ENCODE measurements around the gene FNBP1L.

The FNBP1L gene

GRCh38 chr1:93554883-93555872, 107.3 kb downstream of the FNBP1L start:
- no peak overlapping the region for H3K27ac ChIP-seq
- no peak overlapping the region for H3K4me3 ChIP-seq

GRCh38 chr1:93556291-93556690, 108.4 kb downstream of the FNBP1L start:
- peaks cover 0 to 13% (median 8%) of the 10 kb centered on the region in 11 experiments; a peak in 15 of 22 replicates for H3K9me3 ChIP-seq (replicated peaks in 1 of 11)
- no peak overlapping the region for H3K4me3 ChIP-seq
- peaks cover 0 to 9% (median 0%) of the 10 kb centered on the region in 11 experiments; a peak in 2 of 22 replicates for H4K20me1 ChIP-seq
- no peaks in the 10 kb centered on the region for H3K27me3 ChIP-seq
- peaks cover 0 to 35% (median 11%) of the 10 kb centered on the region in 10 experiments; a peak in 14 of 20 replicates for H3K4me1 ChIP-seq
- H3K4me2 ChIP-seq = no peak overlapping the region
- H3K27ac ChIP-seq = no peak overlapping the region
- H3K36me3 ChIP-seq = peaks cover 34 to 88% (median 63%) of the 10 kb centered on the region in 11 experiments
- no peak overlapping the region for H3K9ac ChIP-seq
- no peak for TF ChIP-seq Cebpa-rat (IDR thresholded peaks at IDR 0.05)

More at GRCh38 chr1:93554883-93555872, 107.3 kb downstream of the FNBP1L start:
- Histone ChIP-seq H3K4me2 (no peak overlapping the region), H3K27me3 (no peaks in the 10 kb centered on the region), H3K36me3 (peaks cover 29 to 88% (median 63%) of the 10 kb centered on the region in 11 experiments; a peak in 21 of 22 replicates), H3K9me3 (replicated peaks in 1 of 11) (peaks cover 0 to 13% (median 8%) of the 10 kb centered on the region in 11 experiments; a peak in 15 of 22 replicates), H3K9ac (no peak overlapping the region), H3K4me1 (peaks cover 0 to 37% (median 11%) of the 10 kb centered on the region in 10 experiments; a peak in 14 of 20 replicates), H4K20me1 (peaks cover 0 to 9% (median 0%) of the 10 kb centered on the region in 11 experiments; a peak in 2 of 22 replicates)
- TF ChIP-seq Cebpa-rat (IDR thresholded peaks at IDR 0.05) = no peak

- H3K4me1 ChIP-seq = peaks cover 0 to 24% (median 10%) of the 10 kb centered on the region in 10 experiments; a peak in 14 of 20 replicates
- peaks cover 0 to 13% (median 8%) of the 10 kb centered on the region in 11 experiments; a peak in 15 of 22 replicates for H3K9me3 ChIP-seq (replicated peaks in 1 of 11)
- H3K9ac ChIP-seq = no peak overlapping the region
- H3K4me3 ChIP-seq = no peak overlapping the region
- peak overlapping the region in 6 of 11 experiments; percentile 3 to 65 (median 31); a peak in 6 of 22 replicates for H3K4me2 ChIP-seq
- no peak for TF ChIP-seq Cebpa-rat (IDR thresholded peaks at IDR 0.05)
- H3K27ac ChIP-seq = 0 out of 22 replicates have a peak overlapping the region, but pooled peaks of 3 of the 11 experiments have one; percentile 2 to 32 (median 28)
- H3K27me3 ChIP-seq = no peaks in the 10 kb centered on the region
- H3K36me3 ChIP-seq = peaks cover 43 to 90% (median 69%) of the 10 kb centered on the region in 11 experiments
- H4K20me1 ChIP-seq = peaks cover 0 to 9% (median 0%) of the 10 kb centered on the region in 11 experiments; a peak in 2 of 22 replicates
Measured at GRCh38 chr1:93559045-93559444, 111.1 kb downstream of the FNBP1L start.

GRCh38 chr1:93559695-93560094, 111.8 kb downstream of the FNBP1L start:
- peaks cover 47 to 93% (median 74%) of the 10 kb centered on the region in 11 experiments for H3K36me3 ChIP-seq

GRCh38 chr1:93565496-93566206, 117.7 kb downstream of the FNBP1L start:
- peaks cover 90 to 100% (median 99%) of the 10 kb centered on the region in 11 experiments for H3K36me3 ChIP-seq
- peaks cover 0 to 26% (median 0%) of the 10 kb centered on the region in 11 experiments; a peak in 10 of 22 replicates for H4K20me1 ChIP-seq
- H3K27me3 ChIP-seq = no peaks in the 10 kb centered on the region; a peak in 1 of 22 replicates

More at GRCh38 chr1:93559695-93560094, 111.8 kb downstream of the FNBP1L start:
- H3K9ac ChIP-seq = no peak overlapping the region
- peak overlapping the region in 7 of 11 experiments; percentile 3 to 65 (median 27); a peak in 6 of 22 replicates for H3K4me2 ChIP-seq
- H3K27ac ChIP-seq = peak overlapping the region in 4 of 11 experiments; percentile 2 to 32 (median 28); a peak in 2 of 22 replicates
- peaks cover 0 to 13% (median 8%) of the 10 kb centered on the region in 11 experiments; a peak in 15 of 22 replicates for H3K9me3 ChIP-seq (replicated peaks in 1 of 11)
- H4K20me1 ChIP-seq = peaks cover 0 to 9% (median 0%) of the 10 kb centered on the region in 11 experiments; a peak in 2 of 22 replicates
- H3K27me3 ChIP-seq = no peaks in the 10 kb centered on the region
- TF ChIP-seq Cebpa-rat (IDR thresholded peaks at IDR 0.05) = no peak
- peaks cover 0 to 24% (median 10%) of the 10 kb centered on the region in 10 experiments; a peak in 14 of 20 replicates for H3K4me1 ChIP-seq
- no peak overlapping the region for H3K4me3 ChIP-seq

GRCh38 chr1:93566227-93566626, 118.3 kb downstream of the FNBP1L start:
- no peak for TF ChIP-seq Cebpa-rat (IDR thresholded peaks at IDR 0.05)
- peak overlapping the region in 6 of 11 experiments; percentile 8 to 50 (median 36); a peak in 9 of 22 replicates for H3K4me2 ChIP-seq
- H3K4me1 ChIP-seq = peaks cover 0 to 28% (median 11%) of the 10 kb centered on the region in 10 experiments; a peak in 13 of 20 replicates
- no peaks in the 10 kb centered on the region; a peak in 1 of 22 replicates for H3K27me3 ChIP-seq
- peaks cover 90 to 100% (median 99%) of the 10 kb centered on the region in 11 experiments for H3K36me3 ChIP-seq
- H3K9ac ChIP-seq = no peak overlapping the region
- peak overlapping the region in 2 of 11 experiments; percentile 6 to 27; a peak in 3 of 22 replicates for H3K27ac ChIP-seq
- H3K9me3 ChIP-seq (replicated peaks in 1 of 11) = no peaks in the 10 kb centered on the region
- peaks cover 0 to 26% (median 0%) of the 10 kb centered on the region in 11 experiments; a peak in 10 of 22 replicates for H4K20me1 ChIP-seq
- H3K4me3 ChIP-seq = no peak overlapping the region

More at GRCh38 chr1:93565496-93566206, 117.7 kb downstream of the FNBP1L start:
- Histone ChIP-seq H3K27ac (peak overlapping the region in 2 of 11 experiments; percentile 6 to 27; a peak in 4 of 22 replicates), H3K4me1 (peaks cover 0 to 28% (median 11%) of the 10 kb centered on the region in 10 experiments; a peak in 13 of 20 replicates), H3K4me3 (no peak overlapping the region), H3K4me2 (peak overlapping the region in 6 of 11 experiments; percentile 8 to 50 (median 36); a peak in 9 of 22 replicates), H3K9ac (no peak overlapping the region), H3K9me3 (replicated peaks in 1 of 11) (no peaks in the 10 kb centered on the region; a peak in 1 of 22 replicates)
- TF ChIP-seq Cebpa-rat (IDR thresholded peaks at IDR 0.05) = no peak

GRCh38 chr1:93567255-93567918, 119.5 kb downstream of the FNBP1L start:
- Histone ChIP-seq H3K36me3 (peaks cover 91 to 100% (median 100%) of the 10 kb centered on the region in 11 experiments), H3K9ac (no peak overlapping the region), H3K4me3 (no peak overlapping the region), H3K4me1 (peaks cover 0 to 28% (median 11%) of the 10 kb centered on the region in 10 experiments; a peak in 13 of 20 replicates), H4K20me1 (peaks cover 0 to 27% (median 0%) of the 10 kb centered on the region in 11 experiments; a peak in 10 of 22 replicates), H3K27ac (0 out of 22 replicates have a peak overlapping the region, but pooled peaks of 1 of the 11 experiments have one; percentile 4), H3K9me3 (replicated peaks in 1 of 11) (no peaks in the 10 kb centered on the region), H3K4me2 (peak overlapping the region in 2 of 11 experiments; percentile 14 to 26; a peak in 3 of 22 replicates), H3K27me3 (no peaks in the 10 kb centered on the region; a peak in 1 of 22 replicates)
- no peak for TF ChIP-seq Cebpa-rat (IDR thresholded peaks at IDR 0.05)
